MM.1S (cell line): ENCODE data around the gene OGT.

Source experiments
- EZH2phosphoT487 ChIP-seq: fragments of 300-600 bp; sonication (generic); IDR thresholded peaks from 2 replicates; pipeline ENCODE4 v1.6.1; 2018; ENCODE audit warnings: antibody characterized with exemption, low read length
- TF ChIP-seq, protein P1 (sequence below): fragments of 300-600 bp; sonication (generic); IDR thresholded peaks from 2 replicates; pipeline ENCODE4 v1.5.1; 2016; ENCODE audit warnings: antibody characterized with exemption, low read length, mixed read lengths

DNA sequence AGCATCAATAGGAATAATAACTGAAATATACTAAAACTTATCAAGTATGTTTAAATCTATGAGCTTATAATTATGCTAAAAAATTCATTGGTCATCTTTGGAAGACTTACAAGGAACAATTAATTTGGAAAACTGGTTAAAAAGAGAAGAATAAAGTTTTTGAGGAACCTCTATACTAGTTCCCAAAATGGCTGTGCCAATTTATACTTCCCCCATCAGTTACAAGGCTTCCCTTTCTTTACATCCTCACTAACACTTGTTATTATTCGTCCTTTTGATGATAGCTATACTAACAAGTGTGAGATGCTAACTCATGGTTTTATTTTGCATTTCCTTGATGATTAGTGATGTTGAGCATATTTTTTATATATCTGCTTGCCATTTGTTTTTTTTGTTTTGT lies 17.1 kb downstream of the OGT start:
- TF ChIP-seq, protein P1, sequence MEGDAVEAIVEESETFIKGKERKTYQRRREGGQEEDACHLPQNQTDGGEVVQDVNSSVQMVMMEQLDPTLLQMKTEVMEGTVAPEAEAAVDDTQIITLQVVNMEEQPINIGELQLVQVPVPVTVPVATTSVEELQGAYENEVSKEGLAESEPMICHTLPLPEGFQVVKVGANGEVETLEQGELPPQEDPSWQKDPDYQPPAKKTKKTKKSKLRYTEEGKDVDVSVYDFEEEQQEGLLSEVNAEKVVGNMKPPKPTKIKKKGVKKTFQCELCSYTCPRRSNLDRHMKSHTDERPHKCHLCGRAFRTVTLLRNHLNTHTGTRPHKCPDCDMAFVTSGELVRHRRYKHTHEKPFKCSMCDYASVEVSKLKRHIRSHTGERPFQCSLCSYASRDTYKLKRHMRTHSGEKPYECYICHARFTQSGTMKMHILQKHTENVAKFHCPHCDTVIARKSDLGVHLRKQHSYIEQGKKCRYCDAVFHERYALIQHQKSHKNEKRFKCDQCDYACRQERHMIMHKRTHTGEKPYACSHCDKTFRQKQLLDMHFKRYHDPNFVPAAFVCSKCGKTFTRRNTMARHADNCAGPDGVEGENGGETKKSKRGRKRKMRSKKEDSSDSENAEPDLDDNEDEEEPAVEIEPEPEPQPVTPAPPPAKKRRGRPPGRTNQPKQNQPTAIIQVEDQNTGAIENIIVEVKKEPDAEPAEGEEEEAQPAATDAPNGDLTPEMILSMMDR = no peak
- TF ChIP-seq EZH2phosphoT487 = no peak
